ENCODE results near the gene ATXN7L2. TPM values are rescaled to one million over a fixed set of nuclear protein-coding genes. Genes with fewer than 3 reads are reported as not detected.

The ATXN7L2 gene
- total and polyA plus RNA-seq, 2 of the 8 experiments (the other 6 are each of a cell fraction or from before 2014, with no cell fraction given) = 8.1 to 9.3 TPM

Other genes with a start within 250 kb of the ATXN7L2 start
- gene CELSR2, start 234.4 kb upstream of the ATXN7L2 start, total RNA-seq (2021; fragmentation: NEBNext Ultra II Directional; extraction: Animal tissue kit (Norgen Biotek cat#: 25700)) = 27.7 and 28.0 TPM in 2 replicates
- gene CELSR2, start 234.4 kb upstream of the ATXN7L2 start, polyA plus RNA-seq (2011; rRNA removed) = 12.0 and 25.9 TPM in 2 replicates
- 67.3 and 69.6 TPM in 2 replicates for gene PSRC1, start 200.8 kb upstream of the ATXN7L2 start, total RNA-seq (2021; fragmentation: NEBNext Ultra II Directional; extraction: Animal tissue kit (Norgen Biotek cat#: 25700))
- gene PSRC1, start 200.8 kb upstream of the ATXN7L2 start, polyA plus RNA-seq (2011; rRNA removed) = 56.1 and 83.3 TPM in 2 replicates
- gene MYBPHL, start 176.9 kb upstream of the ATXN7L2 start, total RNA-seq (2021; fragmentation: NEBNext Ultra II Directional; extraction: Animal tissue kit (Norgen Biotek cat#: 25700)) = 0.30 TPM in 1 of 2 replicates, not detected in the other
- 0.24 and 0.58 TPM in 2 replicates for gene MYBPHL, start 176.9 kb upstream of the ATXN7L2 start, polyA plus RNA-seq (2011; rRNA removed)
- gene SORT1, start 86.0 kb upstream of the ATXN7L2 start, total RNA-seq (2021; fragmentation: NEBNext Ultra II Directional; extraction: Animal tissue kit (Norgen Biotek cat#: 25700)) = 67.4 and 69.6 TPM in 2 replicates
- 15.3 and 18.7 TPM in 2 replicates for gene SORT1, start 86.0 kb upstream of the ATXN7L2 start, polyA plus RNA-seq (2011; rRNA removed)
- gene PSMA5, start 57.5 kb upstream of the ATXN7L2 start, total RNA-seq (2021; fragmentation: NEBNext Ultra II Directional; extraction: Animal tissue kit (Norgen Biotek cat#: 25700)) = 147 and 166 TPM in 2 replicates
- 73.3 and 140 TPM in 2 replicates for gene PSMA5, start 57.5 kb upstream of the ATXN7L2 start, polyA plus RNA-seq (2011; rRNA removed)
- 1.5 and 1.7 TPM in 2 replicates for gene SYPL2, start 17.4 kb upstream of the ATXN7L2 start, total RNA-seq (2021; fragmentation: NEBNext Ultra II Directional; extraction: Animal tissue kit (Norgen Biotek cat#: 25700))
- 1.5 and 1.6 TPM in 2 replicates for gene SYPL2, start 17.4 kb upstream of the ATXN7L2 start, polyA plus RNA-seq (2011; rRNA removed)
- gene CYB561D1, start 10.2 kb downstream of the ATXN7L2 start, total RNA-seq (2021; fragmentation: NEBNext Ultra II Directional; extraction: Animal tissue kit (Norgen Biotek cat#: 25700)) = 3.6 and 4.3 TPM in 2 replicates
- gene CYB561D1, start 10.2 kb downstream of the ATXN7L2 start, polyA plus RNA-seq (2011; rRNA removed) = 3.8 and 6.8 TPM in 2 replicates
- gene AMIGO1, start 25.8 kb downstream of the ATXN7L2 start, total RNA-seq (2021; fragmentation: NEBNext Ultra II Directional; extraction: Animal tissue kit (Norgen Biotek cat#: 25700)) = 2.4 and 2.7 TPM in 2 replicates
- 1.5 and 2.4 TPM in 2 replicates for gene AMIGO1, start 25.8 kb downstream of the ATXN7L2 start, polyA plus RNA-seq (2011; rRNA removed)
- gene GPR61, start 56.0 kb downstream of the ATXN7L2 start, total RNA-seq (2021; fragmentation: NEBNext Ultra II Directional; extraction: Animal tissue kit (Norgen Biotek cat#: 25700)) = 0.15 and 0.41 TPM in 2 replicates
- 0.53 and 0.63 TPM in 2 replicates for gene GPR61, start 56.0 kb downstream of the ATXN7L2 start, polyA plus RNA-seq (2011; rRNA removed)
- gene GNAI3, start 64.7 kb downstream of the ATXN7L2 start, total RNA-seq (2021; fragmentation: NEBNext Ultra II Directional; extraction: Animal tissue kit (Norgen Biotek cat#: 25700)) = 9.2 and 9.8 TPM in 2 replicates
- 1.9 and 4.0 TPM in 2 replicates for gene GNAI3, start 64.7 kb downstream of the ATXN7L2 start, polyA plus RNA-seq (2011; rRNA removed)
- gene GNAT2, start 135.7 kb downstream of the ATXN7L2 start, total RNA-seq (2021; fragmentation: NEBNext Ultra II Directional; extraction: Animal tissue kit (Norgen Biotek cat#: 25700)) = not detected in 2 replicates
- gene GNAT2, start 135.7 kb downstream of the ATXN7L2 start, polyA plus RNA-seq (2011; rRNA removed) = 0.05 and 0.14 TPM in 2 replicates
- gene AMPD2, start 135.9 kb downstream of the ATXN7L2 start, total RNA-seq (2021; fragmentation: NEBNext Ultra II Directional; extraction: Animal tissue kit (Norgen Biotek cat#: 25700)) = 67.7 and 69.4 TPM in 2 replicates
- gene AMPD2, start 135.9 kb downstream of the ATXN7L2 start, polyA plus RNA-seq (2011; rRNA removed) = 37.2 and 52.8 TPM in 2 replicates
- gene GSTM4, start 172.2 kb downstream of the ATXN7L2 start, total RNA-seq (2021; fragmentation: NEBNext Ultra II Directional; extraction: Animal tissue kit (Norgen Biotek cat#: 25700)) = 11.3 and 18.7 TPM in 2 replicates
- 24.0 and 31.4 TPM in 2 replicates for gene GSTM4, start 172.2 kb downstream of the ATXN7L2 start, polyA plus RNA-seq (2011; rRNA removed)
- gene GSTM2, start 184.2 kb downstream of the ATXN7L2 start, total RNA-seq (2021; fragmentation: NEBNext Ultra II Directional; extraction: Animal tissue kit (Norgen Biotek cat#: 25700)) = 9.6 and 12.2 TPM in 2 replicates
- gene GSTM2, start 184.2 kb downstream of the ATXN7L2 start, polyA plus RNA-seq (2011; rRNA removed) = 20.7 and 23.1 TPM in 2 replicates
- gene GSTM1, start 203.9 kb downstream of the ATXN7L2 start, total RNA-seq (2021; fragmentation: NEBNext Ultra II Directional; extraction: Animal tissue kit (Norgen Biotek cat#: 25700)) = 16.5 and 16.7 TPM in 2 replicates
- 38.8 and 42.5 TPM in 2 replicates for gene GSTM1, start 203.9 kb downstream of the ATXN7L2 start, polyA plus RNA-seq (2011; rRNA removed)
- 0.24 and 0.25 TPM in 2 replicates for gene GSTM5, start 228.3 kb downstream of the ATXN7L2 start, total RNA-seq (2021; fragmentation: NEBNext Ultra II Directional; extraction: Animal tissue kit (Norgen Biotek cat#: 25700))
- gene GSTM5, start 228.3 kb downstream of the ATXN7L2 start, polyA plus RNA-seq (2011; rRNA removed) = 0.64 and 0.89 TPM in 2 replicates